GM12864 (cell line): ENCODE results near the gene KCTD13.
A peak's percentile ranks its signal among the peaks of the same experiment; 100 is the strongest.
"Not testable (repeated sequence)": the region's sequence is repeated elsewhere in the genome, so short reads cannot be mapped to it uniquely, and the experiment has no call there.

ENCODE experiments used
- DNase-seq: peaks from one replicate; pipeline ENCODE4 v3.0.0-alpha.2; 2011; ENCODE audit warnings: low read depth
- H3K4me3 ChIP-seq: 2 replicates; pipeline ENCODE4 v1.5.1; 2011; ENCODE audit warnings: mild to moderate bottlenecking, low read depth, low read length, control low read depth
- CTCF ChIP-seq: IDR thresholded peaks from 2 replicates; pipeline ENCODE4 v1.5.1; 2011; ENCODE audit warnings: low read depth, mild to moderate bottlenecking, moderate library complexity, low read length, control low read depth, inconsistent platforms; ENCODE audit errors: missing control alignments

Gene KCTD13

GRCh38 chr16:29891525-29892457, 34.2 kb downstream of the KCTD13 start:
- no peak for TF ChIP-seq CTCF
- H3K4me3 ChIP-seq = no peak overlapping the region
- no peak for DNase-seq

GRCh38 chr16:29889372-29889771, 36.7 kb downstream of the KCTD13 start:
- DNase-seq, H3K4me3 ChIP-seq: not testable (repeated sequence)

- no peak for TF ChIP-seq CTCF
- DNase-seq = no peak
- H3K4me3 ChIP-seq = no peak overlapping the region
Measured at GRCh38 chr16:29883987-29884386, 42.0 kb downstream of the KCTD13 start.

GRCh38 chr16:29881050-29881449, 45.0 kb downstream of the KCTD13 start:
- TF ChIP-seq CTCF = no peak
- no peak for DNase-seq
- H3K4me3 ChIP-seq = no peak overlapping the region

GRCh38 chr16:29878172-29878571, 47.9 kb downstream of the KCTD13 start:
- no peak for DNase-seq
- no peak for TF ChIP-seq CTCF
- H3K4me3 ChIP-seq = no peak overlapping the region

GRCh38 chr16:29877266-29877961, 48.6 kb downstream of the KCTD13 start:
- H3K4me3 ChIP-seq = no peak overlapping the region
- no peak for TF ChIP-seq CTCF
- DNase-seq = peak; percentile 56

- TF ChIP-seq CTCF = no peak
- H3K4me3 ChIP-seq = no peak overlapping the region
- no peak for DNase-seq
Measured at GRCh38 chr16:29876594-29877249, 49.3 kb downstream of the KCTD13 start.
